H7 (cell line): ENCODE measurements around the gene CRY1. TPM values are rescaled to one million over a fixed set of nuclear protein-coding genes. Genes with fewer than 3 reads are reported as not detected.
A peak's percentile ranks its signal among the peaks of the same experiment; 100 is the strongest.
"Not testable (repeated sequence)": the region's sequence is repeated elsewhere in the genome, so short reads cannot be mapped to it uniquely, and the experiment has no call there.

Experiments used
- DNase-seq: peaks from one replicate; pipeline ENCODE4 v3.0.0; 2012
- H3K27me3 ChIP-seq: 2 replicates; pipeline ENCODE4 v1.6.0; 2011; ENCODE audit warnings: mild to moderate bottlenecking, low read length; ENCODE audit not compliant: control insufficient read depth, insufficient read depth
- H3K36me3 ChIP-seq: replicated peaks from 2 replicates; pipeline ENCODE4 v1.5.1; 2011; ENCODE audit warnings: low read length; ENCODE audit not compliant: control insufficient read depth, insufficient read depth
- H3K4me3 ChIP-seq: 2 replicates; pipeline ENCODE4 v1.5.1; 2011; ENCODE audit warnings: low read depth, mild to moderate bottlenecking, control low read depth, low read length, moderate library complexity; ENCODE audit not compliant: insufficient read depth
- total RNA-seq: library from RNA; depleted of rRNA; stranded (reverse); fragments of >200 nt; shearing (Covaris generic); gene quantifications from 2 replicates; pipeline ENCODE4 v1.2.3, GENCODE V29; 2014

CRY1 gene
- total RNA-seq, 1 experiment from 2014 or later = 44.0 TPM

- no peaks in the 10 kb centered on the region for H3K27me3 ChIP-seq
- no peak overlapping the region for H3K4me3 ChIP-seq
- no peaks in the 10 kb centered on the region for H3K36me3 ChIP-seq
- no peak for DNase-seq
Measured at GRCh38 chr12:107099917-107100316, 6.6 kb upstream of the CRY1 start.

- Histone ChIP-seq H3K27me3 (no peaks in the 10 kb centered on the region), H3K36me3 (no peaks in the 10 kb centered on the region)
- no peak for DNase-seq
Measured at GRCh38 chr12:107096571-107096970, 3.2 kb upstream of the CRY1 start.

GRCh38 chr12:107094183-107094448, 767 bp upstream of the CRY1 start:
- DNase-seq = no peak
- H3K4me3 ChIP-seq = peak overlapping the region; percentile 90

More at GRCh38 chr12:107096571-107096970, 3.2 kb upstream of the CRY1 start:
- H3K4me3 ChIP-seq = no peak overlapping the region

GRCh38 chr12:107092669-107093416, 506 bp downstream of the CRY1 start:
- peak; percentile 61 for DNase-seq
- Histone ChIP-seq H3K27me3 (no peaks in the 10 kb centered on the region), H3K4me3 (peak overlapping the region; percentile 90), H3K36me3 (no peaks in the 10 kb centered on the region)

More at GRCh38 chr12:107094183-107094448, 767 bp upstream of the CRY1 start:
- no peaks in the 10 kb centered on the region for H3K36me3 ChIP-seq
- no peaks in the 10 kb centered on the region for H3K27me3 ChIP-seq

- DNase-seq = peak; percentile 55
Measured at GRCh38 chr12:107091989-107092641, 1.2 kb downstream of the CRY1 start.

GRCh38 chr12:107091381-107091780, 2.0 kb downstream of the CRY1 start:
- no peaks in the 10 kb centered on the region for H3K27me3 ChIP-seq
- H3K36me3 ChIP-seq = no peaks in the 10 kb centered on the region
- DNase-seq = no peak

More at GRCh38 chr12:107091989-107092641, 1.2 kb downstream of the CRY1 start:
- no peaks in the 10 kb centered on the region for H3K36me3 ChIP-seq
- peak overlapping the region; percentile 90 for H3K4me3 ChIP-seq
- H3K27me3 ChIP-seq = no peaks in the 10 kb centered on the region

GRCh38 chr12:107090711-107091110, 2.6 kb downstream of the CRY1 start:
- no peak overlapping the region for H3K4me3 ChIP-seq

More at GRCh38 chr12:107091381-107091780, 2.0 kb downstream of the CRY1 start:
- H3K4me3 ChIP-seq = no peak overlapping the region

GRCh38 chr12:107088912-107089311, 4.4 kb downstream of the CRY1 start:
- Histone ChIP-seq H3K4me3 (no peak overlapping the region), H3K36me3 (no peaks in the 10 kb centered on the region)

More at GRCh38 chr12:107090711-107091110, 2.6 kb downstream of the CRY1 start:
- Histone ChIP-seq H3K27me3 (no peaks in the 10 kb centered on the region), H3K36me3 (no peaks in the 10 kb centered on the region)
- no peak for DNase-seq

GRCh38 chr12:107086314-107086713, 7.0 kb downstream of the CRY1 start:
- Histone ChIP-seq H3K4me3 (no peak overlapping the region), H3K27me3 (no peaks in the 10 kb centered on the region), H3K36me3 (no peaks in the 10 kb centered on the region)
- no peak for DNase-seq

More at GRCh38 chr12:107088912-107089311, 4.4 kb downstream of the CRY1 start:
- no peaks in the 10 kb centered on the region for H3K27me3 ChIP-seq
- DNase-seq = no peak

- no peak overlapping the region for H3K4me3 ChIP-seq
- H3K36me3 ChIP-seq = no peaks in the 10 kb centered on the region
- no peak for DNase-seq
- no peaks in the 10 kb centered on the region for H3K27me3 ChIP-seq
Measured at GRCh38 chr12:107081778-107082177, 11.6 kb downstream of the CRY1 start.

GRCh38 chr12:107080299-107080698, 13.1 kb downstream of the CRY1 start:
- Histone ChIP-seq H3K27me3 (no peaks in the 10 kb centered on the region), H3K36me3 (no peaks in the 10 kb centered on the region), H3K4me3 (no peak overlapping the region)
- no peak for DNase-seq

GRCh38 chr12:107079172-107080011, 14.0 kb downstream of the CRY1 start:
- peak; percentile 7 for DNase-seq
- Histone ChIP-seq H3K4me3 (no peak overlapping the region), H3K27me3 (no peaks in the 10 kb centered on the region)

GRCh38 chr12:107073266-107073665, 20.1 kb downstream of the CRY1 start:
- H3K36me3 ChIP-seq, H3K4me3 ChIP-seq, DNase-seq, H3K27me3 ChIP-seq: not testable (repeated sequence)

More at GRCh38 chr12:107079172-107080011, 14.0 kb downstream of the CRY1 start:
- no peaks in the 10 kb centered on the region for H3K36me3 ChIP-seq

- no peak overlapping the region for H3K4me3 ChIP-seq
- DNase-seq = no peak
- H3K36me3 ChIP-seq = no peaks in the 10 kb centered on the region
- H3K27me3 ChIP-seq = no peaks in the 10 kb centered on the region
Measured at GRCh38 chr12:107066691-107067090, 26.7 kb downstream of the CRY1 start.
